ENCODE results near the gene SMAD4.
"Not testable (repeated sequence)": the region's sequence is repeated elsewhere in the genome, so short reads cannot be mapped to it uniquely, and the experiment has no call there.

Gene SMAD4

DNA sequence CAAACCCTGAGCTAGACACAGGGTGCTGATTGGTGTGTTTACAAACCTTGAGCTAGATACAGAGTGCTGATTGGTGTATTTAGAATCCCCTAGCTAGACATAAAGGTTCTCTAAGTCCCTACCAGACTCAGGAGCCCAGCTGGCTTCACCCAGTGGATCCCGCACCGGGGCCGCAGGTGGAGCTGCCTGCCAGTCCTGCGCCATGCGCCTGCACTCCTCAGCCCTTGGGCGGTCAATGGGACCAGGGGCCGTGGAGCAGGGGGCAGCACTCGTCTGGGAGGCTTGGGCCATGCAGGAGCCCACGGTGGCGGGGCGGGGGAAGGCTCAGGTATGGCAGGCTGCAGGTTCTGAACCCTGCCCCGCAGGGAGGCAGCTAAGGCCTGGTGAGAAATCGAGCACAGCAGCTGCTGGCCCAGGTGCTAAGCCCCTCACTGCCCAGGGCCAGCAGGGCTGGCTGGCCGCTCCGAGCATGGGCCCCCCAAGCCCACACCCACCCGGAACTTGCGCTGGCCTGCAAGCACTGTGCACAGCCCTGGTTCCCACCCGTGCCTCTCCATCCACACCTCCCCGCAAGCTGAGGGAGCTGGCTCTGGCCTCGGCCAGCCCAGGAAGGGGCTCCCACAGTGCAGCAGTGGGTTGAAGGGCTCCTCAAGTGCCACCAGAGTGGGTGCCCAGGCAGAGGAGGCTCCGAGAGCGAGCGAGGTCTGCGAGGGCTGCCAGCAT, 81.8 kb downstream of the SMAD4 start:
- not testable (repeated sequence) for DNase-seq (ENCODE audit: low spot score)

- not testable (repeated sequence) for DNase-seq (ENCODE audit: low spot score)
Observed at GRCh38 chr18:51116996-51117395, 87.0 kb downstream of the SMAD4 start.

GRCh38 chr18:51119561-51119960, 89.5 kb downstream of the SMAD4 start:
- not testable (repeated sequence) for DNase-seq (ENCODE audit: low spot score)

- DNase-seq (ENCODE audit: low spot score), result not testable (repeated sequence)
Observed at GRCh38 chr18:51119976-51120375, 90.0 kb downstream of the SMAD4 start.

GRCh38 chr18:51120809-51121596, 91.0 kb downstream of the SMAD4 start:
- DNase-seq (ENCODE audit: low spot score), result no peak

DNA sequence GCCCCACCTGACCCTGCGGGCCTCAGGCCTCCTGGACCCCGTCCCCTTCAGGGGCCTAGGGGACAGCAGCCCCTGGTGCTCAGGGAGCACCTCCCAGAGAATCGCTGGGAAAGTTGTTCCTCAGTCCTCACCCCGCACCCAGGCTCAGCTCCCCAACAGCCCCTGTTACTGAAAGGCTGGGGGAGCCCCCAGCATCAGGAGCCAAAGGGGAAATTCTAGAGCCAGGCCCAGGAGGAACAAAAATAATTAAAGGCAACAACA, 91.5 kb downstream of the SMAD4 start:
- DNase-seq (ENCODE audit: low spot score), result no peak

GRCh38 chr18:51122266-51123045, 92.4 kb downstream of the SMAD4 start:
- DNase-seq (ENCODE audit: low spot score), result no peak

DNA sequence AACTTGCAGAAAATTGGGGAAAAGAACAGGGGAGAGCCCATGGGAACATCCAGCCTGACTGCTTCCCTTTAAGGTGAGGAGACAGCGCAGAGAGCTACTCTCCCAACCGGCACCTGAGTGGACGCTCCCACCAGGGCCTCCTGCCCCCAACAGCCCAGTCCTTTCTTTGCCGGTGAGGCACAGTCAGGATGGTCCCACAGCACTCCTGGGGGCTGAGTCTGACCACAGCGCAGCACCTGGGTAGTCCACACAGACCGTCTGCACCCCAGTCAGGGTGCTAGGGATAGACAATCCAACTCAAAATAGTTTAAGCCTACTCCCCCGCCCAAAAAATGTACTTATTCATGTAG, 93.0 kb downstream of the SMAD4 start:
- no peak for DNase-seq (ENCODE audit: low spot score)

DNA sequence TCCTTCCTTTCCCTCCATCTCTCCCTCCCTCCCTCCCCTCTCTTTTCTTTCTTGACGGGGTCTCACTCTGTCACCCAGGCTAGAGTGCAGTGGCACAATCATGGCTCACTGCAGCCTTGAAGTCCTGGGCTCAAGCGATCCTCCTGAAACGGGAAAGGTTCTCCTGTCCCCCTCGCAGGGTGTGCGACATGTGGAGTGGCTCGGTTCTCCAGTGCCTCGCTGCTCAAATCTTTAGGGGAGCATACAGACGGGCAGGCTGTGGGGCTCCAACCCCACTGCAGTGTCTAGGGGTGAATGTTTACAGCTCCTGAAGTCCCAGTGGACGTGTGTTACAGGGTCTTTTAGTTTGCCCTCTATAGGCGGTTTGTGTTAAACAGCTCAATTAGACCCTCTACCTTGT, 93.5 kb downstream of the SMAD4 start:
- DNase-seq (ENCODE audit: low spot score), result no peak

- DNase-seq (ENCODE audit: low spot score), result no peak
Observed at GRCh38 chr18:51123936-51124486, 94.0 kb downstream of the SMAD4 start.

DNA sequence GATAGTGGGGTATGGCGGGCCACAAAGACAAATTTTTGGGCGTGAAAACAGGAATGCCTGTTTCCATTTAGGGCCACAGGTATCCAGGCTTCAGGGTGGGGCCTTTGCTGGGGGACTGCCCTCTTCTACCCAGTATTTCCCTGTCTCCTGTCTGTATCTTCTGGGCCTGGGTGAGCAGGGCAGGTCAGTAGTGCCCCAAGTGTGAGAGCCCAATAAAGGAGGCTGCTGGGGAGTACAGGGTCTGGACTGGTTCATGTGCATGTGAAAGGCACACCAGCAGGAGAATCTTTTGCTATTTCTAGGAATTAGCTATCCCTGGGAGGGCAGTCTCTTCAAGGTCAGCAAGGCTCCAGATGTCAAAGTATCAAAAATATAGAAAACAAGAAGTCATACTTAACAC, 96.0 kb downstream of the SMAD4 start:
- DNase-seq (ENCODE audit: low spot score), result no peak

DNA sequence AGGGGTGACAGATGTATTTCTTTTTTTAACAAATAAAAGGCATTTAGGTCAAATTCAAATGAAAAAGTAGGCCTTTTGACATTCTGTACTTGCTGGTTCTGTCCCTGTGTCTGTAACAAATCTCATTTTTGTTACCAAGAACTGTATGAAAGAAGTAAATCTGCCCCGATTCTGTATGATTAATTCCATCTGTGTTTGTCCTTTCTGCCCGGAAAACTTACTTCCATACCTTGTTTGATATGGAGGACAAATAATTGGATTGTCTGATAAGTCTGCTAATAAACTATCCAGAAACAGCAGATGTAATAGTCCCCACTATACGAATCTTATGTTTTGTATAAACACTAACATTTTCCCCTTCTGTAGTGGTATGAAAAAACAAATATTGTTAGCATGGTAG, 97.7 kb downstream of the SMAD4 start:
- no peak for DNase-seq (ENCODE audit: low spot score)

- no peak for DNase-seq (ENCODE audit: low spot score)
Observed at GRCh38 chr18:51128533-51128932, 98.5 kb downstream of the SMAD4 start.

DNA sequence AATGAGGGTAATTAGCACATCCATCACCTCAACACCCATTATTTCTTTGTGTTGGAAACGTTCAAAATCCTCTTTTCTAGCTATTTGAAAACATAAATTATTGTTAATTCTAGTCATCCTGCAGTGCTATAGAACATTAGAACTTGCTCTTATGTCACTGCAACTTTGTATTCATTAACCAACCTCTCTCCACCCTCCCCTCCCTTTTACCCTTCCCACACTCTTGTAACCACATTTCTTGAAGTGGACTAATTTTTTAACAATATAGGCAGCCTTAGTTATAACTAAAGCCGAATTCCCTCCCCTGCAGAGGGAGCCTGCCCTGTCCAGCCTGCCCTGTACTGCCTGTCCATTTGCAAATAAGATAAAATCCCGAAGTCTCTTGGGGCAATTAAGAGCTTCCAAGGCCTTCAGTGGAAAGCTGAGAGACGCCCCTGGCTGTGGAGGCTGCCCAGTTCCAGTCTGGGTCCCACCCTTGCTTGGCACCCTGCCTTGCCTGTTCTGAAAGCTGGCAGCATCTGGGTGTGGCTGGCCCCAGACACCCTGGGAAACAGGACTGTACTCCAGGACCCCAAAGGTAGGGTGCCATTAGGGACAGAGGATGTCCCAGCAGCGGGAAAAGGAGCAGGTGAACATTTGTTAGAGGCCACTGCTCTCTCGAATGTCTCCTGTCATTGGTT, 102.4 kb downstream of the SMAD4 start:
- no peak for DNase-seq (ENCODE audit: low spot score)

DNA sequence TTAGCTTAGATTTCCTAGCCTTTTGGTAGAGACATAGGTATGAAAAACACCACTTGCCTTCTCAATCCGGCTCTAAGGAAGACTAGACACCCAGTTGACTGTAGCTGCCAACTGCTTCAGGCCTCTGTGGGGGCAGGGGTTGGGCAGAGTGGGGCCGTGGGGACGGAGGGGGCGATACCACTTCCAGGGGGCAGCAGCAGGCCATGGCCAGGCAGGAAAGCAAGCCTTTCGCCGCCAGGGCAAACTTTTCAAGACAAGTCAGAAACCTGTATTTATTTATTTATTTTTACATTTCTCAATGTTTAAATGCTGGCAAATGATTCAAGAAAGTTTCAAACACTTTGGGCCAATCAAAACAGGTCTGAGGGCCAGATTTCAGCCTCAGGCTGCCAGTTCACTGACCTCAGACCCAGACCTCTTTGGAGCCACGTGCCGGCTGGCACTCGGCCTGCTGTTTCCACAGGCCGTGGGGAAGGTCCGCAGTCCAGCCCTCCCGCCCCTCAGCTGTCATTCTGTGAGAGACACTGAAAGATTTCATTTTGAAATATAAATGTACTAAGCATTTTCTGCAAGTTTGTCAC, 103.7 kb downstream of the SMAD4 start:
- no peak for DNase-seq (ENCODE audit: low spot score)
